ENCODE data around the gene COL25A1. TPM values are rescaled to one million over a fixed set of nuclear protein-coding genes. Genes with fewer than 3 reads are reported as not detected.

COL25A1 gene
- total and polyA plus RNA-seq, 4 experiments from 2014 or later: 0.06 to 0.55 (median 0.44) TPM; not detected in 1

DNA sequence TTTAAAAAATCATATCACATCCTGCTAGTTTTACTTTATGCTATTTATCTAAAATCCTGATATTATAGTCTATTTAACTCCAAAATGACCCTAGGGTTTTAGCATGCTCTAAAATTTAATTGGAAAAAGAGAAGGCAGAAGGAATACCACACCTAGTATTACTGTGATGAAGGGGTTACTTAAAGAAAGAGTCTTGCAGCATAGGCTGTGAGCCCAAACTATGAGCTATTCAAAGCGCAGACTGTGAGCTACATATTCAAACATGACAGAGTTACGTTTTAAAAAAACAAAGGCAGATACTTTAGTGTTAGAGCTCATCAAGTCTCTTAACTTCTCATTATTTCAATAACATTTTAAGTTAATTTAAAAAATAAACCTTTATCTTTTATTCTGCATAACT is 291.9 kb downstream of the COL25A1 start:
- H3K36me3 ChIP-seq (ENCODE audit: insufficient read depth, low read length): no peaks in the 10 kb centered on the region
- no peaks in the 10 kb centered on the region for H3K4me1 ChIP-seq (ENCODE audit: insufficient read depth, low read length)
- H3K36me3 Mint-ChIP-seq: no peaks in the 10 kb centered on the region
- DNase-seq: no peak
- no peak overlapping the region for H3K4me3 ChIP-seq (ENCODE audit: low read length in 2 of 2)
- peaks cover 0 to 4% (median 0%) of the 10 kb centered on the region in 4 donors for H3K4me1 Mint-ChIP-seq
- H3K27ac ChIP-seq (ENCODE audit: low read depth, low read length): no peak overlapping the region
- H3K4me3 Mint-ChIP-seq: no peak overlapping the region
- ChIA-PET POLR2A (ENCODE audit: partially characterized antibody) (no interaction called here), CTCF (ENCODE audit: partially characterized antibody) (no interaction called here)
- intact Hi-C loops (cut with micrococcal nuclease): no loop called here
- H3K27ac Mint-ChIP-seq: no peak overlapping the region
- no peaks in the 10 kb centered on the region for H3K9me3 Mint-ChIP-seq
- H3K27me3 ChIP-seq (ENCODE audit: insufficient read depth, low read length): no peaks in the 10 kb centered on the region
- H3K27me3 Mint-ChIP-seq: peaks cover 0 to 2% of the 10 kb centered on the region in 2 donors
- H3K9me3 ChIP-seq (ENCODE audit: control insufficient read depth in 1 of 2, low read length in 2 of 2): no peaks in the 10 kb centered on the region

DNA sequence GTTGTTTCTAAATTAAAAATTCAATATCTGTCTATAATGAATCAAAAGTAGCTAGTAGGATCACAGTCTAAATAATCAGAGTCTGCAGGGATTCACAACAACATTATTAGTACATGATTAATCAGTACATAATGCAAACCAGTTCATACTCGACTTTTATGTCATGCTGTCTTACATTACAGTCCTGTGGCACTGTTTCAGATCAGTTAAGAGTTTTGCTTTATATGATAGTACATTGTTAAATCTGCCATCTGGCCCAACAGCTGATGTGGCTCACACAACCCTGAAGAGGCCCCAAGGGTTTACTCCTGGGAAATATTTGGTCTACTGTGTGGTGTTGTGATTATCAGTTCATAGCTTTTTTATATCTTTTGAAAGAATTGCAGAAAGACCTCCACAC is 292.5 kb downstream of the COL25A1 start:
- Histone ChIP-seq H3K9me3 (ENCODE audit: control insufficient read depth in 1 of 2, low read length in 2 of 2) (no peaks in the 10 kb centered on the region), H3K36me3 (ENCODE audit: insufficient read depth, low read length) (no peaks in the 10 kb centered on the region), H3K27ac (ENCODE audit: low read depth, low read length) (no peak overlapping the region), H3K27me3 (ENCODE audit: insufficient read depth, low read length) (no peaks in the 10 kb centered on the region), H3K4me1 (ENCODE audit: insufficient read depth, low read length) (no peaks in the 10 kb centered on the region), H3K4me3 (ENCODE audit: low read length in 2 of 2) (no peak overlapping the region)
- Mint-ChIP-seq H3K27me3 (no peaks in the 10 kb centered on the region), H3K4me1 (peaks cover 0 to 4% (median 0%) of the 10 kb centered on the region in 4 donors), H3K36me3 (no peaks in the 10 kb centered on the region), H3K9me3 (no peaks in the 10 kb centered on the region), H3K4me3 (no peak overlapping the region), H3K27ac (no peak overlapping the region)
- DNase-seq: no peak
- CTCF ChIA-PET (ENCODE audit: partially characterized antibody): no interaction called here
- intact Hi-C loops (cut with micrococcal nuclease): no loop called here
- POLR2A ChIA-PET (ENCODE audit: partially characterized antibody): no interaction called here

DNA sequence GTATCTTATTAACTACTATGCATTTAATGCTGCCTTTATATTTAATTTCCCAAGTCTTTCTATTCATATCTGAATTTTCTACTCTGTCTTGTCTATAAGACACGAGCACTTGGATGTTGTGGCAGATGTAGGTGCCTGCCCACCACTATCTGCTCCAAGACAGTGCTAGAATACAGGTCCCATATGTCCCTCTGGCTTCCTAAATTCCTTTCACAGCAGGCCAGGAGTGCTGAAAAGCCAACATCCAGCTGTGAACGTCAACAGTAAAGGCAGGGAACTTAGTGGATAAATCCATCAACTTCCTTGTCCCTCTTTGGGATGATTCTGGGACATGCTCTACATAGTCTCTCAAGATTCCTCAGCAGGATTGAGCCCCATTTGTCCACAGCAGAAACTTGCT is 294.5 kb downstream of the COL25A1 start:
- no peak for DNase-seq
- Histone ChIP-seq H3K36me3 (ENCODE audit: insufficient read depth, low read length) (no peaks in the 10 kb centered on the region), H3K27me3 (ENCODE audit: insufficient read depth, low read length) (no peaks in the 10 kb centered on the region), H3K27ac (ENCODE audit: low read depth, low read length) (no peak overlapping the region), H3K4me1 (ENCODE audit: insufficient read depth, low read length) (no peaks in the 10 kb centered on the region), H3K9me3 (ENCODE audit: control insufficient read depth in 1 of 2, low read length in 2 of 2) (no peaks in the 10 kb centered on the region), H3K4me3 (ENCODE audit: low read length in 2 of 2) (no peak overlapping the region)
- H3K4me3 Mint-ChIP-seq: no peak overlapping the region
- no peak overlapping the region for H3K27ac Mint-ChIP-seq
- intact Hi-C loops (cut with micrococcal nuclease): no loop called here
- no peaks in the 10 kb centered on the region for H3K27me3 Mint-ChIP-seq
- no peaks in the 10 kb centered on the region for H3K4me1 Mint-ChIP-seq
- CTCF ChIA-PET (ENCODE audit: partially characterized antibody): no interaction called here
- POLR2A ChIA-PET (ENCODE audit: partially characterized antibody): no interaction called here
- no peaks in the 10 kb centered on the region for H3K36me3 Mint-ChIP-seq
- no peaks in the 10 kb centered on the region for H3K9me3 Mint-ChIP-seq

DNA sequence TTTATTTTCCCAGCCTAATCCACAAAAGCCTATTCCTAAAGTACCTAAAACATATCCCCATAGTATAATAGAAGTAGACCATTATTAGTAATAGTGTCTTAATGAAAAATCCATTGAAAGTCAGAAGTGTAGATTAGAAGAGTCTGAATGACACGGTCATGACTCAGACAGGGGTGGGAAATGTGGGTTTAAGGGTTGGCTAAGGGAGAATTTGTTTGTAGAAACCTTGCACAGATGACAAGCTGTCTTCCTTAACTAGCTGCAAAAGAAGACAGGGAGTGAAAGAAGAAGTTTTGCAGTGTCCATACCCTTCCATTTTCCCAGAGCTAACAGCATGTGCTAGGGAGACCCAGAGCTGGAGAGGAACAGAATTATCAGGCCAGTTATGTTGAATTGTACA is 296.9 kb downstream of the COL25A1 start:
- Histone ChIP-seq H3K27ac (ENCODE audit: low read depth, low read length) (no peak overlapping the region), H3K4me1 (ENCODE audit: insufficient read depth, low read length) (no peaks in the 10 kb centered on the region), H3K36me3 (ENCODE audit: insufficient read depth, low read length) (no peaks in the 10 kb centered on the region), H3K4me3 (ENCODE audit: low read length in 2 of 2) (no peak overlapping the region), H3K27me3 (ENCODE audit: insufficient read depth, low read length) (no peaks in the 10 kb centered on the region), H3K9me3 (ENCODE audit: control insufficient read depth in 1 of 2, low read length in 2 of 2) (no peaks in the 10 kb centered on the region)
- Mint-ChIP-seq H3K36me3 (no peaks in the 10 kb centered on the region), H3K27ac (no peak overlapping the region), H3K4me1 (no peaks in the 10 kb centered on the region), H3K4me3 (no peak overlapping the region), H3K27me3 (peaks cover 0 to 1% of the 10 kb centered on the region in 2 donors), H3K9me3 (no peaks in the 10 kb centered on the region)
- POLR2A ChIA-PET (ENCODE audit: partially characterized antibody): no interaction called here
- no peak for DNase-seq
- CTCF ChIA-PET (ENCODE audit: partially characterized antibody): no interaction called here
- intact Hi-C loops (cut with micrococcal nuclease): no loop called here

DNA sequence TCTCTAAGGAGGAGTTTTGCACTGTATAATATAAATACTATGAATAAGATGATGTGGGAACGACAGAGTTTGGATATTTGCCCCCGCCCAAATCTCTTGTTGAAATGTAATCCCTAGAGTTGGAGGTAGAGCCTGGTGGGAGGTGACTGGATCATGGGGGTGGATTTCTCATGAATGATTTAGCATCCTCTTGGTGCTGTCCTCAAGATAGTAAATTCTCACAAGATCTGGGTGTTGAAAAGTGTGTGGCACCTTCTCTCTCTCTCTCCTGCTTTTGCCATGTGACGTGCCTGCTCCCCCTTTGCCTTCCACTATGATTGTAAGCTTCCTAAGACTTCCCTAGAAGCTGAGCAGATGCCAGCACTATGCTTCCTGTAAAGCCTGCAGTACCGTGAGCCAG is 298.0 kb downstream of the COL25A1 start:
- Mint-ChIP-seq H3K9me3 (no peaks in the 10 kb centered on the region), H3K27ac (no peak overlapping the region), H3K4me3 (no peak overlapping the region), H3K27me3 (peaks cover 0 to 1% of the 10 kb centered on the region in 2 donors), H3K36me3 (no peaks in the 10 kb centered on the region), H3K4me1 (no peaks in the 10 kb centered on the region)
- intact Hi-C loops (cut with micrococcal nuclease): no loop called here
- H3K27me3 ChIP-seq (ENCODE audit: insufficient read depth, low read length): no peaks in the 10 kb centered on the region
- ChIA-PET CTCF (ENCODE audit: partially characterized antibody) (no interaction called here), POLR2A (ENCODE audit: partially characterized antibody) (no interaction called here)
- H3K4me1 ChIP-seq (ENCODE audit: insufficient read depth, low read length): no peaks in the 10 kb centered on the region
- no peaks in the 10 kb centered on the region for H3K36me3 ChIP-seq (ENCODE audit: insufficient read depth, low read length)
- DNase-seq: no peak
- H3K4me3 ChIP-seq (ENCODE audit: low read length in 2 of 2): no peak overlapping the region
- H3K9me3 ChIP-seq (ENCODE audit: control insufficient read depth in 1 of 2, low read length in 2 of 2): no peaks in the 10 kb centered on the region
- H3K27ac ChIP-seq (ENCODE audit: low read depth, low read length): no peak overlapping the region

DNA sequence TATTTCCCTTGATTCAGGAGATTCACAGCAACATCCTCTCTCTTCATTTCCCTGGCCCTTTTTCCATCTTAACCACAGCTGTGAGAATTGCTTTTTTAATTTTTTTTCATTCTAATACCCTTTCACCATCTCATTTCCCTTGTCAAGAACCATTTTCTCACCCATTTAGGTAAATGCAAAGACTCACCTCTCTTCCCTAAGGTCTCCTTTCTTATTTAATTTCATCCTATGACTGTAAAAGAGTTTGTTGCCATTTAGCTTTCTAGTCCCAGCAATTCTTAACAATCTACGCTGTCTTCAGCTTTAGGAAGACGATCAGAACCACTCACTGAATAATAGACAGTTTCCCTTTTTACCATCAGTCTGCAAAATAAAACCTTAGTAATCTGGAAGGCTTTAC is 298.5 kb downstream of the COL25A1 start:
- H3K4me1 ChIP-seq (ENCODE audit: insufficient read depth, low read length): no peaks in the 10 kb centered on the region
- ChIA-PET POLR2A (ENCODE audit: partially characterized antibody) (no interaction called here), CTCF (ENCODE audit: partially characterized antibody) (no interaction called here)
- no peak overlapping the region for H3K27ac Mint-ChIP-seq
- intact Hi-C loops (cut with micrococcal nuclease): no loop called here
- no peak overlapping the region for H3K4me3 ChIP-seq (ENCODE audit: low read length in 2 of 2)
- peaks cover 0 to under 1% (median 0%) of the 10 kb centered on the region in 8 donors for H3K9me3 Mint-ChIP-seq
- peaks cover 0 to 1% of the 10 kb centered on the region in 2 donors for H3K27me3 Mint-ChIP-seq
- H3K36me3 Mint-ChIP-seq: no peaks in the 10 kb centered on the region
- H3K4me3 Mint-ChIP-seq: no peak overlapping the region
- DNase-seq: no peak
- no peaks in the 10 kb centered on the region for H3K27me3 ChIP-seq (ENCODE audit: insufficient read depth, low read length)
- H3K9me3 ChIP-seq (ENCODE audit: control insufficient read depth in 1 of 2, low read length in 2 of 2): no peaks in the 10 kb centered on the region
- H3K27ac ChIP-seq (ENCODE audit: low read depth, low read length): no peak overlapping the region
- H3K36me3 ChIP-seq (ENCODE audit: insufficient read depth, low read length): no peaks in the 10 kb centered on the region
- H3K4me1 Mint-ChIP-seq: no peaks in the 10 kb centered on the region

DNA sequence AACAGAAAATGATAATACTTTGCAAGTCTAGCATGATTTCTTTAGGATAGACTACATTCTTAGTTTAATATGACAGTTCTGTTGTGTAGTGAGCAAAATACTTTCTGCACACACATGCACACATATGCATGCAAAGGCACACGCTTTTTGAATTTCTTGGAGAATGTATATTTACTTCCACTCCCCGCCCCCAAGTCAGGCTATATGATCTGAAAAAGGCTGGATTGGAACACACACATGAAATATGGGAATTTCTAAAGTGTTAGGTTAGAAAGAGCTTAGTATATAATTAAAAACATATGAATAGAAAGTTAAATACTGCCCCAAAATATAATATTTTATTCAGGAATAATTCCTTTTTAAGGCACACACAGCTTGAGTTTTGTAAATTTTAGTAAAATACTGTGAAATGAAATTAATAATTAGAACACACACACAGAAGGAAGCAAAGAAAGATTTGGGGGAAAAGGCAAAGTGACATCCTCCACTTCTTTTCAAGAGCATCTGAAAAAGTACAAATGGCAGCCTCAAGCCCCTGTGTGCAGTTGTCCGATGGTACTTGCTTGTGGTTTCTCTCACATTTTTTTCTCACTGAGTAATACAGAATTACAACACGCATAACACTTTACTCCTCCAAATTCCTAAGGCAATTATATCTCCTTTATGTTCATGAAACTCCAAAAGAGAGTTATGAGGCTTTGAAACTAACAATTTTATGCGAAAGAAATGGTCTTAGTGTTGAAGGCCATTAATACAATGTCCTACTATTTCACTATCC is 310.7 kb downstream of the COL25A1 start:
- DNase-seq: no peak
- ChIA-PET CTCF (ENCODE audit: partially characterized antibody) (no interaction called here), POLR2A (ENCODE audit: partially characterized antibody) (no interaction called here)
- Mint-ChIP-seq H3K27me3 (peaks cover 2 to 11% of the 10 kb centered on the region in 2 donors), H3K4me1 (no peaks in the 10 kb centered on the region), H3K9me3 (peaks cover 0 to 4% (median 0%) of the 10 kb centered on the region in 8 donors), H3K4me3 (no peak overlapping the region), H3K36me3 (no peaks in the 10 kb centered on the region), H3K27ac (peak overlapping the region in 1 of 7 donors; percentile 48)
- Histone ChIP-seq H3K9me3 (ENCODE audit: control insufficient read depth in 1 of 2, low read length in 2 of 2) (no peaks in the 10 kb centered on the region), H3K4me3 (ENCODE audit: low read length in 2 of 2) (no peak overlapping the region), H3K36me3 (ENCODE audit: insufficient read depth, low read length) (no peaks in the 10 kb centered on the region), H3K4me1 (ENCODE audit: insufficient read depth, low read length) (no peaks in the 10 kb centered on the region), H3K27ac (ENCODE audit: low read depth, low read length) (no peak overlapping the region), H3K27me3 (ENCODE audit: insufficient read depth, low read length) (no peaks in the 10 kb centered on the region)
- intact Hi-C loops (cut with micrococcal nuclease): no loop called here

Measured in CD4-positive, alpha-beta memory T cell (primary cell).